Adipose tissue (tissue), 3 donors: ENCODE data around the gene CEP250. TPM values are rescaled to one million over a fixed set of nuclear protein-coding genes. Genes with fewer than 3 reads are reported as not detected.
"Not testable (repeated sequence)": the region's sequence is repeated elsewhere in the genome, so short reads cannot be mapped to it uniquely, and the experiment has no call there.

Experiments used
- H3K27ac ChIP-seq: one replicate; pipeline ENCODE4 v1.5.1; 2013; ENCODE audit warnings: low read depth, low read length
- WGBS, 3 donors: extraction: QIAGEN DNeasy Blood & Tissue Kit; methylation state at CpG; one replicate each; pipeline ENCODE4 v1.1.7; 2013; 5-methylcytosine and 5-hydroxymethylcytosine counted together
- polyA plus RNA-seq, 3 donors: library from polyadenylated mRNA; stranded (reverse); fragments of 200-250 nt; gene quantifications; one replicate each; pipeline ENCODE4 v1.2.3, GENCODE V29; 2013
- donor health status: healthy with polysubstance abuse.
- donor health status: Bipolar disorder and iron deficiency.
- donor health status: healthy.

The CEP250 gene
- polyA plus RNA-seq, 3 donors, result 3.6 to 7.1 (median 5.1) TPM

GRCh38 chr20:35447082-35447789, 8.2 kb upstream of the CEP250 start:
- 1% methylated on average over 11 of the region's 11 CpGs for WGBS, 3 donors
- no peak overlapping the region for H3K27ac ChIP-seq

- 90 to 98% (median 95%) methylated on average over 5 of the region's 5 CpGs for WGBS, 3 donors
- no peak overlapping the region for H3K27ac ChIP-seq
These were observed 6.5 kb upstream of the CEP250 start for GRCh38 chr20:35448788-35449373.

DNA sequence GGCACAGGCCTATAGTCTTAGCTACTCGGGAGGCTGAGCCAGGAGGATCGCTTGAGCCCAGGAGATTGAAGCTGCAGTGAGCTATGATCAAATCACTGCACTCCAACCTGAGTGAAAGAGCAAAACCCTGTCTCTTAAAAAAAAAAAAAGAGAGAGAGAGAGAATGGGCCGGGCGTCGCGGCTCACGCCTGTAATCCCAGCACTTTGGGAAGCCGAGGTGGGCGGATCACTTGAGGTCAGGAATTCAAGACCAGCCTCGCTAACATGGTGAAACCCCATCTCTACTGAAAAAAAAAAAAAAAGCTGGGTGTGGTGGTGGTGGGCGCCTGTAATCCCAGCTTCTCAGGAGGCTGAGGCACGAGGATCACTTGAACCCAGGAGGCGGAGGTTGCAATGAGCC, 5.5 kb upstream of the CEP250 start:
- H3K27ac ChIP-seq, result not testable (repeated sequence)
- WGBS, 3 donors, result 83 to 87% (median 86%) methylated on average over 13 of the region's 13 CpGs

DNA sequence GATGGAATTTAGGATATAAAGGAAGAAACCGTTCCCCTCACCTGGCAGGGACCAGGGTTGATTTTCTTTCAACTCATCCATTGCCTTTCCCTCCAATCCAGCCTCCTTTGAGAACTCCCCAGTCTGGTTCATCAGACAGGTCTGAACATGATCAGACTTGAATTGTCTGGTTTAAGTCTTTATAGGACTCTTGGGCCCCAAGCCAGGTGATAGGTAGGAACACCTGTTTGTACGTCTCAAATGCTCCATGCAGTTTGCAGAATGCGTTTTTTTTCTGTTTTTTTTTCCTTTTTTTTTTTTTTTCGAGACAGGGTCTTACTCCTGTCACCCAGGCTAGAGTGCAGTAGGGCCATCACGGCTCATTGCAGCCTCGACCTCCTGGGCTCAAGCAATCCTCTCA, 4.1 kb upstream of the CEP250 start:
- 76 to 89% (median 85%) methylated on average over 6 of the region's 6 CpGs for WGBS, 3 donors
- H3K27ac ChIP-seq, result no peak overlapping the region

DNA sequence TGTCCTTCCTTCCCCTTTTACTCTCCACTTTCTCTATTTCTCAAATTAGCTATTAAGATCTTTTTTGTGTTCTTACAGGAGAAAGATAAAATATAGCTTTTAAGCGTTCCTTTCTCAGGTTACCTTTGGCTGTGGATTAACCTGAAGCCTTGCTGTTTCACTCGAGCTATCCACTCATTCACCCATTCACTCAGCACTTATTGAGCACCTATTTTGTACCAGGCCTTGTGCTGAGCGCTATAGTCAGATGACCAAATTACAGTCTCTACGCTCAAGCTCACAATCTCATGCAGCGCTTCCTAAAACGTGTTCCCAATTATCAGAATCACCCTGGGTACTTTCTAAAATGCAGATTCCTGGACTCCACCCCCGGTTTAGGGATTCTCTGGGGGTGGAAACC, 1.8 kb upstream of the CEP250 start:
- no peak overlapping the region for H3K27ac ChIP-seq
- 89 to 93% (median 89%) methylated on average over 7 of the region's 7 CpGs for WGBS, 3 donors

DNA sequence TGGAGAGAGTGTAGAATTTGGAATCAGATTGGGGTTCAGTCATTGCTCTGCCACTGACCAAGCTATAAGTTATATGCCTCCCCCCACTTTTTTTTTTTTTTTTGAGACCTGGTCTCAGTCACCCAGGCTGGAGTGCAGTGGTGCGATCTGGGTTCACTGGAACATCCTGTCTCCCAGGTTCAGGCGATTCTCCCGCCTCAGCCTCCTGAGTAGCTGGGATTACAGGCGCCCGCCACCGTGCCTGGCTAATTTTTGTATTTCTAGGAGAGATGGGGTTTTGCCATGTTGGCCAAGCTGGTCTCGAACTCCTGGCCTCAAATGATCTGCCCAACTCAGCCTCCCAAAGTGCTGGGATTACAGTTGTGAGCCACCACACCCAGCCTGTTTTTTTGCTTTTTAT, 1.3 kb downstream of the CEP250 start:
- WGBS, 3 donors, result 95 to 96% (median 96%) methylated on average over 7 of the region's 7 CpGs
- not testable (repeated sequence) for H3K27ac ChIP-seq

DNA sequence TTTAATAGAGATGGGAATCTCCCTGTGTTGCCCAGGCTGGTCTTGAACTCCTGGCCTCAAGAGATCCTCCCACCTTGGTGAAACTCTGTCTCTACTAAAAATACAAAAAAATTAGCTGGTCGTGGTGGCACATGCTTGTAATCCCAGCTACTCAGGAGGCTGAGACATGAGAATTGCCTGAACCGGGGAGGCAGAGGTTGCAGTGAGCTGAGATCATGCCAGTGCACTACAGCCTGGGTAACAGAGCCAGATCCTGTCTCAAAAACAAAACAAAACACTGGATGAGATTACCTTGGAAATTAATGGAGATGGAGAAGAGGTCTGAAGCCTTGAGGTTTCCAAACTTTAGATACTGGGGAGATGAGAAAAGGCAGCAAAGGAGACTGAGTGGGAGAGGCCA, 2.1 kb downstream of the CEP250 start:
- not testable (repeated sequence) for H3K27ac ChIP-seq
- 78 to 83% (median 82%) methylated on average over 2 of the region's 2 CpGs for WGBS, 3 donors

- no peak overlapping the region for H3K27ac ChIP-seq
These were observed 3.0 kb downstream of the CEP250 start for GRCh38 chr20:35458388-35458787.

DNA sequence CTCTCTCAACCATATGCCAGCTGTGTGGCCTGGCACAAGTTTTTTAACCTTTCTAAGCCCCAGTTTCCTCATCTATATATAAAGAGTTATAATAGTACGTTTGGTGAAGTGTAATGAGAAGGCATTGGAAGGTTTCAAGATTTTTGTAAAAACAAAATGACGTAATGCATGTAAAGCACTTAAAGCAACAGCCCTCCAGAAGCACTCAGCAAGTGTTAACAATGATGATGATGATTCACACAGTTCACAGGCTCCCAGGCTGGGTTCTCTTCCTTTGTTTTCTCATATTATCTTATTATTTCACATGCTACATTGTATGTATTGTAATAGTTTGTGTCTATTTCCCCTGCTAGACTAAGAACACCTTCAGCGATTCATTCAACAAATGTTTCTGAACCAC, 6.2 kb downstream of the CEP250 start:
- 84 to 87% (median 85%) methylated on average over 3 of the region's 3 CpGs for WGBS, 3 donors
- H3K27ac ChIP-seq, result no peak overlapping the region

- no peak overlapping the region for H3K27ac ChIP-seq
- WGBS, 3 donors, result 89 to 94% (median 91%) methylated on average over 2 of the region's 2 CpGs
These were observed 7.0 kb downstream of the CEP250 start for GRCh38 chr20:35462351-35462750.

- WGBS, 3 donors, result 26 to 55% (median 46%) methylated on average over 4 of the region's 4 CpGs
- no peak overlapping the region for H3K27ac ChIP-seq
These were observed 8.3 kb downstream of the CEP250 start for GRCh38 chr20:35463455-35464300.

DNA sequence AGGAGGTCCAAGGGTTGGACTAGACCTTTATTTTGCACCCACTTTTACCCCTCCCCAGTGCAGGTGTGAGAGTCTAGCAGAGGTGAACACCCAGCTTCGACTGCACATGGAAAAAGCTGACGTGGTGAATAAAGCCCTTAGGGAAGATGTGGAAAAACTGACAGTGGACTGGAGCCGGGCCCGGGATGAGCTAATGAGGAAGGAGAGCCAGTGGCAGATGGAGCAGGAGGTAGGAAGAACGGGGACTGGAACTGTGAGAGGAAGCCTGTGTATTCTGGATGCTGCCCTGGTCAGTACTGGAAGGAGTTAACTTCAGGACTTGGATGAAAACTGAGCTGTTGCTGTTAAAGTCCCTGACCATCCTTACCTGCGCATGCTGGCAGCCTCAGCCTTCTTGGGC, 10.6 kb downstream of the CEP250 start:
- no peak overlapping the region for H3K27ac ChIP-seq
- 52 to 90% (median 65%) methylated on average over 6 of the region's 6 CpGs for WGBS, 3 donors

DNA sequence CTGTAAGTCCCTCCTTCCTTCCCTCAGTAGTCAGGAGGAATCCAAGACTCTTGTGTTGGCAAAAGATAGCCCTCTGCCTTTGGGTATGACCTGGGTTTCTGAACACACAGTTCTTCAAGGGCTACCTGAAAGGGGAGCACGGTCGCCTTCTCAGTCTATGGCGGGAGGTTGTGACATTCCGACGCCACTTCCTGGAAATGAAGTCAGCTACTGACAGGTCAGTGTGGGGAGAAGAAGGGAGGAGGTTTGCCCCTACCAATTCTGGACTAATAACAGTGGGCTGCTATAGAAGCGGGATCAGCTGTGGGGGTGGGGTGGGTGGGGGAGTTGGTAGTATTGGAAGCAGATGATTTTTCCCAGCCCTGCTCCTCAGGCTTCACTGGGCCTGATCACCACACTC, 11.5 kb downstream of the CEP250 start:
- 64 to 89% (median 64%) methylated on average over 6 of the region's 6 CpGs for WGBS, 3 donors
- no peak overlapping the region for H3K27ac ChIP-seq

DNA sequence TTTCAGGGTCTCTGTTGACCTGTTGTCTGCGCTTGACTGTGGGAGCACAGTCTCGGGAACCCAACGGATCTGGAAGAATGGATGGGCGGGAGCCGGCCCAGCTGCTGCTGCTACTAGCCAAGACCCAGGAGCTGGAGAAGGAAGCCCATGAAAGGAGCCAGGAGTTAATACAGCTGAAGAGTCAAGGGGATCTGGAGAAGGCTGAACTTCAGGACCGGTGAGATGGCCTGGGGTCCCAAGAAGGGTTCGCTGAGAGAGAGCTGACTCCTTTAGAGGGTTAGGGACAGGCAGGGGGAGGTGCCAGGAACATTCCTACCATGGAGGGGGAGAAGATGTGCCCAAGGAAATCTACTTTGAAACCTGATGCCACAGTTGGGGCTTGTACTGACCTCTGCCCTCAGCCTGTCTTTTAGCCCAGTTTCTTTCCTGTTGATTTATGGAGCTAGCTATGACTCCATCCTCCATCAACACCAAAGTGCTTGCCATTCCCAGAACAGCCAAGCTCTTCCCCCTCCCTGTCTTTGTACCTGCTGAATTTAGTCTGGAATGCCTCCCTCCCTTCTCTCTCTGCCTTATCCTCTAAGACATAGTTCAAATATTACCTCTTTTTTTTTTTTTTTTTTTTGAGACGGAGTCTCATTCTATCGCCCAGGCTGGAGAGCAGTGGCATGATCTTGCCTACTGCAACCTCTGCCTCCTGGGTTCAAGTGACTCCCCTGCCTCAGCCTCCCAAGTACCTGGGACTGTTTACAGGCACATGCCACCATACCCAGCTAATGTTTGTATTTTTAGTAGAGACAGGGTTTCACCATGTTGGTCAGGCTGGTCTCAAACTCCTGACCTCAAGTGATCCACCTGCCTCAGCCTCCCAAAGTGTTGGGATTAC, 12.2 kb downstream of the CEP250 start:
- no peak overlapping the region for H3K27ac ChIP-seq
- WGBS, 3 donors, result 62 to 77% (median 67%) methylated on average over 9 of the region's 9 CpGs

GRCh38 chr20:35468671-35469334, 13.4 kb downstream of the CEP250 start:
- WGBS, 3 donors, result 66 to 77% (median 76%) methylated on average over 6 of the region's 6 CpGs
- no peak overlapping the region for H3K27ac ChIP-seq

DNA sequence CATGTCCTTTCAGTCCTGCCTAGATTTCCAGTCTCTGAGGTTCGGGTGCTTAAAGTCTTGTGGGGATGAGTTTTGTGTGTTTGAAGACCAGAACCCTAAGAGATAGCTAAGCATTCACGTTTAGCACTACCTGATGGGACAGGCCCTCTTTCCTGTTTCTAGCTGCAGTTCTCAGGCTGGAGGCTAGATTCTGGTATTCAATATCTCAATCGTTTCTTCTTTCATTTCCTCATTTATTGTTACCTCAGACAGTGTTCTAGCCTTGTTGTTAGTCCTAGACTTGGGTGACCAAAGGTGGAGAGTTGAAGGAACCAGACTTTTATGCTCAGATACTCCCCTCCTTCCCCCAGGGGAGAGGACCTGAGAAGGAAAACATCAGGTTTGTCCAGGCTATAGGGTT, 16.8 kb downstream of the CEP250 start:
- 82 to 85% (median 83%) methylated on average over 3 of the region's 3 CpGs for WGBS, 3 donors
- H3K27ac ChIP-seq, result no peak overlapping the region

- no peak overlapping the region for H3K27ac ChIP-seq
- WGBS, 3 donors, result 84 to 89% (median 86%) methylated on average over 8 of the region's 8 CpGs
These were observed 18.3 kb downstream of the CEP250 start for GRCh38 chr20:35473684-35474083.

GRCh38 chr20:35474303-35474871, 19.0 kb downstream of the CEP250 start:
- WGBS, 3 donors, result 90 to 97% (median 93%) methylated on average over 2 of the region's 2 CpGs
- no peak overlapping the region for H3K27ac ChIP-seq
